Uterus (tissue), 4 donors: Measurements from ENCODE around the gene TSKU. TPM values are rescaled to one million over a fixed set of nuclear protein-coding genes. Genes with fewer than 3 reads are reported as not detected.

Source experiments
- DNase-seq, 2 donors: peaks; one replicate each; pipeline ENCODE4 v3.0.0-alpha.2; 2019 to 2020
- H3K27ac ChIP-seq, 2 donors: fragments of 200-600 bp; sonication (generic); 1 replicate in 1 of 2; 2 replicates in 1 of 2; pipeline ENCODE4 v1.5.1; 2016 to 2018
- H3K27me3 ChIP-seq, 2 donors: fragments of 200-600 bp; sonication (generic); one replicate each; pipeline ENCODE4 v1.5.1; 2018 to 2019; ENCODE audit warnings: control low read depth in 1 of 2
- H3K36me3 ChIP-seq, 2 donors: fragments of 200-600 bp; sonication (generic); one replicate each; pipeline ENCODE4 v1.5.1; 2019; ENCODE audit warnings: control low read depth in 1 of 2
- H3K4me1 ChIP-seq, 2 donors: fragments of 200-600 bp; sonication (generic); one replicate each; pipeline ENCODE4 v1.5.1; 2018 to 2019; ENCODE audit warnings: control low read depth in 1 of 2
- H3K4me3 ChIP-seq, 2 donors: fragments of 200-600 bp; sonication (generic); 1 replicate in 1 of 2; 2 replicates in 1 of 2; pipeline ENCODE4 v1.5.1; 2018 to 2019; ENCODE audit warnings: mild to moderate bottlenecking in 1 of 2
- H3K9me3 ChIP-seq, 2 donors: fragments of 200-600 bp; sonication (generic); one replicate each; pipeline ENCODE4 v1.5.1; 2019; ENCODE audit warnings: control low read depth in 1 of 2
- POLR2A ChIP-seq, 2 donors: fragments of 450-650 bp; IDR thresholded peaks; one replicate each; pipeline ENCODE4 v1.6.1; 2016; ENCODE audit warnings: antibody characterized with exemption in 2 of 2, mild to moderate bottlenecking in 1 of 2, moderate library complexity in 1 of 2
- intact Hi-C: fragments of 100-400 bp; cut with DNase I; formaldehyde crosslinking; loops from one replicate; pipeline ENCODE4 v1.15.1; 2023; ENCODE audit warnings: low total_unique reads
- total RNA-seq, 4 donors: library from RNA; depleted of rRNA in 3 of 4; stranded (reverse); fragments of >200 nt in 3 of 4; gene quantifications; one replicate each; pipeline versions ENCODE4 v1.1.0 to v1.2.4, GENCODE V29; 2014 to 2023
- TF ChIP-seq, protein P1 (sequence below), 4 experiments: fragments of 200-600 bp in 2 of 4; fragments of 450-650 bp in 2 of 4; sonication (generic) in 2 of 4; IDR thresholded peaks; one replicate each; pipeline ENCODE4 v1.5.1; 2016 to 2019; ENCODE audit warnings: antibody characterized with exemption in 4 of 4, mild to moderate bottlenecking in 2 of 4, moderate library complexity in 1 of 4
- donor health status: DM: yes; HTN: yes; CAD: no.

Gene TSKU
- total RNA-seq, 4 donors from 2014 or later: 19.4 to 108 (median 27.4) TPM

DNA sequence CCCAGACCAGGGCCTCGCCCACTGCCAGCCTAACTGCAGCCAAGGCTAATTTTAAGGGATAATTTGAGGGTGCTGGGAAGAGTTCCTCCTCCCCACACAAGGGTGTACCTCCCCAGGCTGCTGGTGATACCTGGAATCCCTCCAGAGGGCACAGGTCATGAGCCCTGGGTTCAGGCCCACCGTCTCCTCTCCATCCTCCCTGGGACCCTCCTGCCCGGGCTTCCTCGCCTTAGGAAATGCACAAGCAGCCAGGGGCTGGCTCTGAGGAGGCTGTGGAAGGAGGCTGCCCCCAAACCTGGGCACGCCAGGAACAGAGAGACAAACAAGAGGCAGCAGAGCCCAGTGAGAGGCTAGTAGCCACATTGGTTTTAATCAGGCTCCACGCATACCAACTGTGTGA lies 16.6 kb upstream of the TSKU start:
- peak overlapping the region in 1 of 2 donors; percentile 16 for H3K27ac ChIP-seq
- intact Hi-C loops: no loop called here

GRCh38 chr11:76767659-76768058 lies 15.5 kb upstream of the TSKU start:
- Histone ChIP-seq H3K27me3 (no peaks in the 10 kb centered on the region), H3K27ac (peak overlapping the region; percentile 54 to 84)

More for the DNA sequence above, 16.6 kb upstream of the TSKU start:
- DNase-seq: no peak
- no peak overlapping the region for H3K4me3 ChIP-seq
- no peaks in the 10 kb centered on the region for H3K9me3 ChIP-seq
- H3K4me1 ChIP-seq: peaks cover 10 to 38% of the 10 kb centered on the region in 2 donors
- no peak for TF ChIP-seq POLR2A (IDR thresholded peaks at IDR 0.05)
- TF ChIP-seq, protein P1, sequence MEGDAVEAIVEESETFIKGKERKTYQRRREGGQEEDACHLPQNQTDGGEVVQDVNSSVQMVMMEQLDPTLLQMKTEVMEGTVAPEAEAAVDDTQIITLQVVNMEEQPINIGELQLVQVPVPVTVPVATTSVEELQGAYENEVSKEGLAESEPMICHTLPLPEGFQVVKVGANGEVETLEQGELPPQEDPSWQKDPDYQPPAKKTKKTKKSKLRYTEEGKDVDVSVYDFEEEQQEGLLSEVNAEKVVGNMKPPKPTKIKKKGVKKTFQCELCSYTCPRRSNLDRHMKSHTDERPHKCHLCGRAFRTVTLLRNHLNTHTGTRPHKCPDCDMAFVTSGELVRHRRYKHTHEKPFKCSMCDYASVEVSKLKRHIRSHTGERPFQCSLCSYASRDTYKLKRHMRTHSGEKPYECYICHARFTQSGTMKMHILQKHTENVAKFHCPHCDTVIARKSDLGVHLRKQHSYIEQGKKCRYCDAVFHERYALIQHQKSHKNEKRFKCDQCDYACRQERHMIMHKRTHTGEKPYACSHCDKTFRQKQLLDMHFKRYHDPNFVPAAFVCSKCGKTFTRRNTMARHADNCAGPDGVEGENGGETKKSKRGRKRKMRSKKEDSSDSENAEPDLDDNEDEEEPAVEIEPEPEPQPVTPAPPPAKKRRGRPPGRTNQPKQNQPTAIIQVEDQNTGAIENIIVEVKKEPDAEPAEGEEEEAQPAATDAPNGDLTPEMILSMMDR (IDR thresholded peaks at IDR 0.05): no peak
- H3K27me3 ChIP-seq: no peaks in the 10 kb centered on the region
- H3K36me3 ChIP-seq: no peaks in the 10 kb centered on the region

DNA sequence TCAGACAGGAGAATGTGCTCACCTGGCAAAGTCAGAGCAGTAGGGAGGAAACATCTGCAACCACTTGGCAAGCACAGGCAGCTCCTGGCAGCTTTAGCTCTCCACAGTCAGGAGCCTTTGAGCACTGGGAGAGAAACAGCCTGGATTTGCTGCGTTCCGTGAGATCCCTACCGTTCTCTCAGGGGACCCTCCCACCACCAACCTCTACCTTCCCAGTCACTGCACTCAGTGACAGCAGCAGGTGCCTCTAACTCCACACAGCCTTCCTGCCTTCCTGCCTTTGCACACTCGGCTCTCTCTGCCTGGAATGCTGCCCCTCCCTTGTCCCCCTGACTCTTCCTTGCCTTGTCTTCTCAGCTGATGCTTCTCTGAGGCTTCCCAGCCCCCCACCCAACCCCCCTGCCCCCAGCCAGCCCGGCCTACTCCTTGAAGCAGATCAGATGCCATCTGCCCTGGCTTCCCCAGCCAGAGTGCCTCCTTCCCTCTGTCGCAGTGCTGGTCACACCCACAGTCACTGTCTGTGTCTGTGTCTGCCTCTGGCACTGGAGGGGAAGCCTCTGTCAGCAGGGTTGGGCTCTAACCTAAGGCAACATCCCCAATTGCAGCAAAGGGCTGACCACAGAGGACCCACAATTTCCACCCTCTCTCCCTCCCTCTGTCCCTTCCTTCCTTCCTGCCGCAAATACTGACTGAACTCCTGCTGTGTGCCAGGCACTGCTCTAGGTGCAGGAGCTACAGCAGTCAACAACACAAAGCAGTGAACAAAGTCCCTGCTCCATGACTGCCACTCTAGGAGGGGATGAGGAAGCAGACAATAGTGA lies 14.9 kb upstream of the TSKU start:
- Histone ChIP-seq H3K27me3 (no peaks in the 10 kb centered on the region), H3K4me3 (no peak overlapping the region), H3K4me1 (peaks cover 18 to 49% of the 10 kb centered on the region in 2 donors), H3K27ac (peak overlapping the region; percentile 54 to 84), H3K9me3 (no peaks in the 10 kb centered on the region), H3K36me3 (no peaks in the 10 kb centered on the region)
- intact Hi-C loops: no loop called here
- DNase-seq: peak; percentile 76 to 79
- no peak for TF ChIP-seq POLR2A (IDR thresholded peaks at IDR 0.05)
- TF ChIP-seq, protein P1 (IDR thresholded peaks at IDR 0.05): no peak

More at GRCh38 chr11:76767659-76768058, 15.5 kb upstream of the TSKU start:
- Histone ChIP-seq H3K4me3 (no peak overlapping the region), H3K9me3 (no peaks in the 10 kb centered on the region), H3K36me3 (no peaks in the 10 kb centered on the region), H3K4me1 (peaks cover 18 to 45% of the 10 kb centered on the region in 2 donors)
- no peak for DNase-seq
- TF ChIP-seq POLR2A (IDR thresholded peaks at IDR 0.05): no peak
- TF ChIP-seq, protein P1 (IDR thresholded peaks at IDR 0.05): no peak
- intact Hi-C loops: no loop called here

GRCh38 chr11:76768909-76769560 lies 14.1 kb upstream of the TSKU start:
- TF ChIP-seq, protein P1 (IDR thresholded peaks at IDR 0.05): no peak
- no peak for TF ChIP-seq POLR2A (IDR thresholded peaks at IDR 0.05)
- no peak for DNase-seq
- Histone ChIP-seq H3K27me3 (no peaks in the 10 kb centered on the region), H3K4me3 (no peak overlapping the region), H3K27ac (peak overlapping the region; percentile 54 to 84), H3K4me1 (peaks cover 24 to 47% of the 10 kb centered on the region in 2 donors), H3K9me3 (no peaks in the 10 kb centered on the region), H3K36me3 (no peaks in the 10 kb centered on the region)
- intact Hi-C loops: no loop called here
